HuH-7 (cell line): ENCODE data around the gene KCNQ1.
A peak's percentile ranks its signal among the peaks of the same experiment; 100 is the strongest.

Experiments used
- DNase-seq: peaks from one replicate; pipeline ENCODE4 v3.0.0; 2011; ENCODE audit warnings: low spot score

KCNQ1 gene

GRCh38 chr11:2511421-2512369, 66.9 kb downstream of the KCNQ1 start:
- peak; percentile 2 for DNase-seq

- peak; percentile 14 for DNase-seq
These were observed 67.9 kb downstream of the KCNQ1 start for GRCh38 chr11:2512431-2513407.

DNA sequence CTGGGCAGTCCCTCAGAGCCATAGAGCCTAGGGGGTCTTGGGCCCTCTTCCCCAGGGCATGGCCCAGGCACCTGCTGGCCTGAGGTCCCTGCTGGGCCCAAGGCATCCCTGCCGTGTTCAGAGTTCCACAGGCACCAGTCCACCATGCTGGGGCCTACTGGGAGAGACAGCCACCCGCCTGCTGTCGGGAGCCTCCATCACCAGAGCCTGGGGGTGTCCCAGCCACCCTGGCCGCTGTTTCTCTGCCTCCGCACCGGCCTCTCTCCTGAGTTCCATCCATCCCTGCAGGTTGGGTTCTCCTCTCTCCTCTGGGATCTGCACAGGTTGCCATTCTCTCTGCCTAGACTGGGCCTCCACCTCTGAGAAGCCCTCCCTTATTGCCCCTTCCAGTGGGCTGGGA, 68.6 kb downstream of the KCNQ1 start:
- no peak for DNase-seq

GRCh38 chr11:2515401-2516275, 70.8 kb downstream of the KCNQ1 start:
- DNase-seq: no peak

GRCh38 chr11:2516276-2517015, 71.6 kb downstream of the KCNQ1 start:
- no peak for DNase-seq

DNA sequence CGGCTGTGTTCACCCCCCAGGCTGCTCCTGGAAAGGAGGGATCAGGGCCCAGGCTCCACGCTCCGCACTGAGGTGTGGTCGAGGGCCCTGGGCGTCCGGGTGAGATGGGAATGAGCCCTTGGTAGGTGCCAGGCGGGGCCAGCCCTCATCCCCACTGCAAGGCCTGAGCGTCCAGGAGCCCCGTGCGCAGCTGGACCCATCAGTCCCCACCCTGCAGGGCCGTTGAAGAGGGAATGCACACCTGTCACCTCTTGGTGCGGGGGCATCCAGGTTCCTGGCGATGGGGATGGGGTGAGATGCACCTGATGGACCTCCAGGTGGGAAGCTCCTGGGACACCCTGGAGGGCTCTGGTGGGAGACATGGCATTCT, 72.2 kb downstream of the KCNQ1 start:
- no peak for DNase-seq

- no peak for DNase-seq
These were observed 72.7 kb downstream of the KCNQ1 start for GRCh38 chr11:2517386-2518064.

GRCh38 chr11:2518111-2518982, 73.5 kb downstream of the KCNQ1 start:
- no peak for DNase-seq

DNA sequence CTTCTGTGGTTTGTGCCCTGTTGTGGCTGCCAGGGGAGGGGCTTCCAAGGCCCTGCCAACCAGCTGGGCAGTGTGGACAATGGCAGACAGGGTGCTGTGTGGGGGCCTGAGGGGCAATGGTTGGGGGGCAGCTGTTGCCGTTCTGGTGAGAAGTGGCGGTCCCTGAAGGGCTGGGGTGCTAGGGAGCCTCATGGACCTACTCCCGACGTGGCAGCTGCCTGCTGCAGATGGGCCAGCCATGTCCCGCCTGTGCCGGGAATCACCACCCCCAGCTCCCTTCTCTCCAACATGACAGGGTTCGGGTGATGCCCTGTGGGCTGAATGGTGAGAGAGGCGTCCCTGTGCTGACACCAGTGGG, 74.2 kb downstream of the KCNQ1 start:
- no peak for DNase-seq

- DNase-seq: no peak
These were observed 74.7 kb downstream of the KCNQ1 start for GRCh38 chr11:2519517-2519861.

- no peak for DNase-seq
These were observed 75.3 kb downstream of the KCNQ1 start for GRCh38 chr11:2519862-2520735.

DNA sequence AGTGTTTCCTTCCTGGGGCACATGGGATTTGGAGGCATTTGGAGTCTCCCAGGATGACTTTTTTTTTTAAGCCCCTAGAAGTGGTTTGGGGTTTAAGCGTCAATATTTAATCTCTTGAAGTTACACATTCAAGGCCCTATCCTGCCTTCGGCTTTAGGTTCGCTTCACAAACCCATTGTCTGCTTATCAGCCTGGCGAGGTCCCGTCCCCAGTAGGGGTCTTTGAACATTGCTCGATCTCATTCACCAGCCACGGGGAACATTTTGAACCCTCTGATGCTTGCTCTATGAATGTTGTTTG, 75.9 kb downstream of the KCNQ1 start:
- no peak for DNase-seq

DNA sequence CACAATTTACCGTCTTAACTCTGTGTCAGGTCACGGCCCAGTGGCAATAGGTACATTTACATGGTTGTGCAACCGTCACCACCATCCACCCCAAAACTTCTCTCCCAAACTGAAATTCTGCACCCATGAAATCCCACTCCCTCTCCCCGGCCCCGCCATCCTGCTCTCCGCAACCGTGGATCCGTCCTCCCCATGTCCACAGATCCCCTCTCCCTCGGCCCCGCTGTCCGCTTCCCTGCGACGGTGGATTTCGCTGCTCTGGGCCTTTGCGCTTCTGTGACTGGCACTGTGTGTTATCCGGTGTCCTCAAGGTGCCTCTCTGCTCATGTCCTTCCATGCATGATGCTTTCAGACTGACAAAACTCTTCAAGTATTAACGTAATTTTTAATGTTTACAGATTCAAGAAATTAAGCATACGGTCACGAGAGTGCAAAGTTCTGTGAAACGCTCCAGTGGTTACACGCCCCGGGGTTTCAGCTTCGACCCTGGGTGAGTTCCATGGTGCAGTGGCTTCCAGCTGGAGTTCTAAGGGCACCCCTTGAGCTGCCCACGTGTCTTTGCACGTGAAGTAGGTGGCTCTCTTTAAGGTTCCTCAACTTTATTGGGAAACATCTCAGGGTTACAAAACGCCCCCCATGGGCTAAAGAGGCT, 76.4 kb downstream of the KCNQ1 start:
- DNase-seq: no peak

- no peak for DNase-seq
These were observed 77.2 kb downstream of the KCNQ1 start for GRCh38 chr11:2521733-2522630.

DNA sequence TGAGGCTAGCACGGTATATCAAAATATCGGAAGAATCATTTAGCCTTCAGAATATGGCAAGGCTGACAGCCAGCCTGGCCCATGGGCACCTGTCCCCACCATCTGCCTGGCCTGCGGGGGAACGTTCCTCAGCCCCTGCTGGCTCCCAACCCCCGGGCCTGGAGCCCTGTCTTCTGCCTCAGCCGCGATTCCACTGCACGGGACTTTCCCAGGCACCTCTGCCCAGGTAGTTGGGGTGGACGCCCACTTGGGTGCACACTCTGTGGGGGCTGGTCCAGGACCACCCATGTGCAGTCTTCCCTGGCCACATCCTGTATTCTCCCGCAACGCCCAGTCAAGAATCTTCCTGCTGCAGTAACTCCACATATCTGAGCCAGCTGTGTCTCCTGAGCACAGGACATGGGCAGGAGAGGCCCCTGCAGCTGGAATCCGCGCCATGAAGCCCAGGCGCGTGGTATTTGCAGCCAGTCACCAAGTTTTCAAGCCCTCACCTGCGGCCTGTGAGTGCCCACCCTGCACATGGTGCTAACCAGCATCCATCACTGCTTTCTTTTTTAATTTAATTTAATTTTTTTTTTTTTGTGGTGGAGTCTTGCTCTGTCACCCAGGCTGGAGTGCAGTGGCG, 77.9 kb downstream of the KCNQ1 start:
- no peak for DNase-seq

- DNase-seq: no peak
These were observed 79.1 kb downstream of the KCNQ1 start for GRCh38 chr11:2523821-2524391.
